ENCODE measurements around the gene ZNF423.

ZNF423 gene

DNA sequence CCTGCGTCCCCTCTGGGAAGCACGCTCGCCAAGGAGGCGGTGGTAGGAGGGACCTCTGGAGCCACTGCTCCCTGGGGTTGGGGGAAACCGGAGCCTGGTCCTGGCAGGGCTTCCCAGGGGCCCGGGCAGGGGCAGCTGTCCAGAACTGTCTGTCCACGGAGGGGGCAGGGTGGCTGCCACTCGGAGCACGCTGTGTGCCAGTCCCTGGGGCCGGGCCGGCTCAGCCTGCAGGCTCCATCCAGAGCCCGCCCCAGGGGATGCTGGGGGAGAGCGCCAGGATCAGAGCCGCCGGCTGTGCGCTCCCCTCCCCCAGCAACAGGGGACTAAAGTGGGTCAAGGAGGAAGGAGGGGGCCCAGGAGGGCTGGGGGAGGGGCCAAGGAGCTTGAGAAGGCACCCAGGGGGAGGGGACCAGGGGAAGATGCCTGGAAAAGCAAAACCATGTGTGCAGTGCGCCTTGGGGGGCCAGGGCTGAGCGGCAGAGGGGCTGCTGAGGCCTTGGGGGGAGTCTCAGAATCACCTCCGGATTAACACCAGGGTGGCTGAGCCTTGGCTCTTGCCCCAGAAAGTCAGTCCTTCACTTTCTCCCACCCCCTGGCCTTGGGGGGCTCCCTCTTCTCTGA lies 21.3 kb downstream of the ZNF423 start:
- H3K4me2 ChIP-seq (ENCODE audit: low read length): peak overlapping the region; percentile 24; the same call in 1 of the 2 replicates
- no peaks in the 10 kb centered on the region for H3K9me2 ChIP-seq (replicated peaks; ENCODE audit: control insufficient read depth, low read length)
- H3K36me3 ChIP-seq (ENCODE audit: control insufficient read depth, low read length): no peaks in the 10 kb centered on the region
- H4K20me1 ChIP-seq (ENCODE audit: control insufficient read depth, insufficient read depth, low read depth, low read length): no peaks in the 10 kb centered on the region
- H3K4me3 ChIP-seq (ENCODE audit: low read length): no peak overlapping the region
- no peaks in the 10 kb centered on the region for H3K9me3 ChIP-seq (ENCODE audit: control insufficient read depth, insufficient read depth, low read length)
- peaks cover 13% of the 10 kb centered on the region for H3K4me1 ChIP-seq (ENCODE audit: control insufficient read depth, low read length)
- TF ChIP-seq EZH2phosphoT487 (IDR thresholded peaks at IDR 0.05; ENCODE audit: borderline replicate concordance, low read length): no peak
- TF ChIP-seq, protein P1, sequence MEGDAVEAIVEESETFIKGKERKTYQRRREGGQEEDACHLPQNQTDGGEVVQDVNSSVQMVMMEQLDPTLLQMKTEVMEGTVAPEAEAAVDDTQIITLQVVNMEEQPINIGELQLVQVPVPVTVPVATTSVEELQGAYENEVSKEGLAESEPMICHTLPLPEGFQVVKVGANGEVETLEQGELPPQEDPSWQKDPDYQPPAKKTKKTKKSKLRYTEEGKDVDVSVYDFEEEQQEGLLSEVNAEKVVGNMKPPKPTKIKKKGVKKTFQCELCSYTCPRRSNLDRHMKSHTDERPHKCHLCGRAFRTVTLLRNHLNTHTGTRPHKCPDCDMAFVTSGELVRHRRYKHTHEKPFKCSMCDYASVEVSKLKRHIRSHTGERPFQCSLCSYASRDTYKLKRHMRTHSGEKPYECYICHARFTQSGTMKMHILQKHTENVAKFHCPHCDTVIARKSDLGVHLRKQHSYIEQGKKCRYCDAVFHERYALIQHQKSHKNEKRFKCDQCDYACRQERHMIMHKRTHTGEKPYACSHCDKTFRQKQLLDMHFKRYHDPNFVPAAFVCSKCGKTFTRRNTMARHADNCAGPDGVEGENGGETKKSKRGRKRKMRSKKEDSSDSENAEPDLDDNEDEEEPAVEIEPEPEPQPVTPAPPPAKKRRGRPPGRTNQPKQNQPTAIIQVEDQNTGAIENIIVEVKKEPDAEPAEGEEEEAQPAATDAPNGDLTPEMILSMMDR (IDR thresholded peaks at IDR 0.05; ENCODE audit: low read depth, low read length, poor library complexity, severe bottlenecking): no peak
- H3K27ac ChIP-seq (ENCODE audit: low read depth, low read length): no peak overlapping the region
- H3K27me3 ChIP-seq (ENCODE audit: control insufficient read depth, low read length): no peaks in the 10 kb centered on the region
- no peaks in the 10 kb centered on the region for H3K79me2 ChIP-seq (ENCODE audit: control insufficient read depth, low read length)
- no peaks in the 10 kb centered on the region for H3F3A ChIP-seq (ENCODE audit: control insufficient read depth, insufficient read depth)

DNA sequence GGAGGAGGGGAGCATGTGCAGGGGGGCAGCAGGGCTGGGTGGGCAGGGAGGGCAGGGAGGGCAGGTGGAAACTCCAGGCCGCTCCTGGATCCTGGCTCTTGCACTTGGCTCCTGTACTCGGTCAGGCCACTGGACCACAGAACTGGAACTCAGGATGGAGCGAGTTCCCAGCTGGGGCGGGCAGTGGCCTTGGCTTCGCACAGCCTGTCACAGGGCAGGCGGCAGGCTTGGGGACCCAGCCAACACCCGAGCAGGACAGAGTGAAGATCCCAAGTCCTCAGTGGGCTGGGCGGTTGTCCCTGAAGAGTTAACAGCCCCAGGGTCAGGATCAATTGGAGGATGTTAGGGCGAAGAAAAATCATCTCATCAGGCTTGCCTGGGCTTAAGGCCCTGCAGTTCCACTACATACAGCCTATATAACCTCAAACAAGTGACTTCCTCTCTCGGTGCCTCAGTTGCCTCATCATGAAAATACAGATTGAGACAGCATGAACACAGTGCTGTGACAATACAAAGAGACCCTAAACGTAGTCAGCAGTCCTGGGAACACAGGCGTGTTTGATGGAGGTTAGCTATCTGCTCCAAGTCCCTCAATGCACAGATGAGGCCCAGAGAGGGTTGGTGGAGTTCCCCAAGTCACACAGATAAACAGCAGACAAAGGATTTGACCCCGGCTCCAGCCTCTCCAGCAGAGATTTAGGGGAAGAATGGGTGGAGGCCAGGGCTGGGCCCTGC lies 21.9 kb downstream of the ZNF423 start:
- H3K9me3 ChIP-seq (ENCODE audit: control insufficient read depth, insufficient read depth, low read length): no peaks in the 10 kb centered on the region
- peaks cover 13% of the 10 kb centered on the region for H3K4me1 ChIP-seq (ENCODE audit: control insufficient read depth, low read length)
- no peaks in the 10 kb centered on the region for H3K79me2 ChIP-seq (ENCODE audit: control insufficient read depth, low read length)
- no peak overlapping the region for H3K4me2 ChIP-seq (ENCODE audit: low read length)
- no peak overlapping the region for H3K27ac ChIP-seq (ENCODE audit: low read depth, low read length)
- H3K4me3 ChIP-seq (ENCODE audit: low read length): no peak overlapping the region
- H3K9me2 ChIP-seq (replicated peaks; ENCODE audit: control insufficient read depth, low read length): no peaks in the 10 kb centered on the region
- H3K27me3 ChIP-seq (ENCODE audit: control insufficient read depth, low read length): no peaks in the 10 kb centered on the region
- no peak for TF ChIP-seq EZH2phosphoT487 (IDR thresholded peaks at IDR 0.05; ENCODE audit: borderline replicate concordance, low read length)
- TF ChIP-seq, protein P1 (IDR thresholded peaks at IDR 0.05; ENCODE audit: low read depth, low read length, poor library complexity, severe bottlenecking): no peak
- no peaks in the 10 kb centered on the region for H3K36me3 ChIP-seq (ENCODE audit: control insufficient read depth, low read length)
- no peaks in the 10 kb centered on the region for H4K20me1 ChIP-seq (ENCODE audit: control insufficient read depth, insufficient read depth, low read depth, low read length)
- H3F3A ChIP-seq (ENCODE audit: control insufficient read depth, insufficient read depth): no peaks in the 10 kb centered on the region

DNA sequence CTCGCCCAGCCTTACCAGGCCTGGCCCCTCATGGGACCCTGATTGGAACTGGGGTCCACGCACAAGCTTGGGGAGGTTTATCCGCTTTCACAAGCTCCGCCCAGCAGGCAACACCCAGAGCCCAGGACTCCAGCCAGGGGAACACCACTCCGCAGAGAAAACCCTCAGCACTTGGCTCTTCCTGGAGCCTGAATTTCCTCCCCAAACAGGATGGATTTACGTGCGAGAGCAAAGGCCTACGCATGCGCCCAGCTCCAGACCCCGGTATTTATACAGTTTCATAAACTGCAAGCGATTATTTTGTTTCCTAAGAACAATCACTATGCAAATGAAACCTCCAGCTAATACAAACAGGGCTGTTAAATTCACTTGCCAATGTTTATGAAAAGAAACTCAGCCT lies 22.8 kb downstream of the ZNF423 start:
- no peak overlapping the region for H3K4me2 ChIP-seq (ENCODE audit: low read length)
- H3K9me3 ChIP-seq (ENCODE audit: control insufficient read depth, insufficient read depth, low read length): no peaks in the 10 kb centered on the region
- TF ChIP-seq EZH2phosphoT487 (IDR thresholded peaks at IDR 0.05; ENCODE audit: borderline replicate concordance, low read length): no peak
- TF ChIP-seq, protein P1 (IDR thresholded peaks at IDR 0.05; ENCODE audit: low read depth, low read length, poor library complexity, severe bottlenecking): no peak
- no peaks in the 10 kb centered on the region for H3F3A ChIP-seq (ENCODE audit: control insufficient read depth, insufficient read depth)
- no peak overlapping the region for H3K4me3 ChIP-seq (ENCODE audit: low read length)
- H3K36me3 ChIP-seq (ENCODE audit: control insufficient read depth, low read length): no peaks in the 10 kb centered on the region
- H3K27me3 ChIP-seq (ENCODE audit: control insufficient read depth, low read length): no peaks in the 10 kb centered on the region
- no peaks in the 10 kb centered on the region for H3K9me2 ChIP-seq (replicated peaks; ENCODE audit: control insufficient read depth, low read length)
- H4K20me1 ChIP-seq (ENCODE audit: control insufficient read depth, insufficient read depth, low read depth, low read length): no peaks in the 10 kb centered on the region
- H3K79me2 ChIP-seq (ENCODE audit: control insufficient read depth, low read length): no peaks in the 10 kb centered on the region
- peaks cover 13% of the 10 kb centered on the region for H3K4me1 ChIP-seq (ENCODE audit: control insufficient read depth, low read length)
- H3K27ac ChIP-seq (ENCODE audit: low read depth, low read length): no peak overlapping the region

Measured in DOHH2 (cell line).